ENCODE results near the gene ZNF236. TPM values are rescaled to one million over a fixed set of nuclear protein-coding genes. Genes with fewer than 3 reads are reported as not detected.

ZNF236 gene
- total RNA-seq, 1 donor from 2014 or later, result 18.4 TPM

DNA sequence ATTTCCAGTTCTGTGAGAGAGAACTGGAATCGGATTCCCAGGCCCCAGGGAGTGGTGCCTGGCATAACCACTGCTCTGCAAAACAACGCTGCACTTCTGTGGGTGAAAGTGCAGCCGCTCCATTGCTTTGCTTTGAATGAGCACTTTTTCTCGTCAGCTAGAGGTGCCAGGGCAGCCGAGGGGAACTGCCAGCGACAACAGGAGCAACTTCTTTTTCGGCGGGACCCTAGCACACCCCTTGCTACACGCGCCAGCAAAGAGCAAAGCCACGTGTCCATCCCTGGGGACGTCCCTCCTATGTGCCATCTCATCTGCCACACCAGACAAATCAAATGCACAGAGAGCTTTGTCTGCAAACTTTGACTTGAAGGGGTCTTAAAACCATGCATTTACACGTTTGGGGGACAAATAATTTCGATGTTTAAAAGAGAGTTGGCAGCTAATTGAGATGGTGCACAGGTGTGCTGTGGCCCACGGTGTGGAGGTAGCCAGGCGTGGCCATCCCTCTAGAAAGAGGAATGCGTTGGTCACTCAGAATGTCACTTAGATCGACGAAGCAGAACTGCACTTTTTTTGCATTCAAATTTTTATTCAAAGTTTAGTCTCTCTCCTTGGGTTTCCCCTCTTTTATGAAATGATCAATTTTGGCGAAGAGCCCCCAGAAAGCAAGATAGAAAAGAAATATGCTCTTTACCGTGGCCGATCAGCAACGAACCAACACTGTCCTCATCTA, 158.5 kb downstream of the ZNF236 start:
- Mint-ChIP-seq H3K4me1 (peaks cover 17% of the 10 kb centered on the region), H3K9me3 (no peaks in the 10 kb centered on the region), H3K4me3 (no peak overlapping the region), H3K27ac (ENCODE audit: unreplicated experiment) (no peak overlapping the region), H3K27me3 (ENCODE audit: low read depth) (no peaks in the 10 kb centered on the region), H3K36me3 (ENCODE audit: low read depth) (no peaks in the 10 kb centered on the region)
- TF ChIP-seq, protein P1, sequence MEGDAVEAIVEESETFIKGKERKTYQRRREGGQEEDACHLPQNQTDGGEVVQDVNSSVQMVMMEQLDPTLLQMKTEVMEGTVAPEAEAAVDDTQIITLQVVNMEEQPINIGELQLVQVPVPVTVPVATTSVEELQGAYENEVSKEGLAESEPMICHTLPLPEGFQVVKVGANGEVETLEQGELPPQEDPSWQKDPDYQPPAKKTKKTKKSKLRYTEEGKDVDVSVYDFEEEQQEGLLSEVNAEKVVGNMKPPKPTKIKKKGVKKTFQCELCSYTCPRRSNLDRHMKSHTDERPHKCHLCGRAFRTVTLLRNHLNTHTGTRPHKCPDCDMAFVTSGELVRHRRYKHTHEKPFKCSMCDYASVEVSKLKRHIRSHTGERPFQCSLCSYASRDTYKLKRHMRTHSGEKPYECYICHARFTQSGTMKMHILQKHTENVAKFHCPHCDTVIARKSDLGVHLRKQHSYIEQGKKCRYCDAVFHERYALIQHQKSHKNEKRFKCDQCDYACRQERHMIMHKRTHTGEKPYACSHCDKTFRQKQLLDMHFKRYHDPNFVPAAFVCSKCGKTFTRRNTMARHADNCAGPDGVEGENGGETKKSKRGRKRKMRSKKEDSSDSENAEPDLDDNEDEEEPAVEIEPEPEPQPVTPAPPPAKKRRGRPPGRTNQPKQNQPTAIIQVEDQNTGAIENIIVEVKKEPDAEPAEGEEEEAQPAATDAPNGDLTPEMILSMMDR (conservative IDR thresholded peaks at IDR 0.05), result no peak
- DNase-seq (ENCODE audit: low read depth, low spot score), result no peak

DNA sequence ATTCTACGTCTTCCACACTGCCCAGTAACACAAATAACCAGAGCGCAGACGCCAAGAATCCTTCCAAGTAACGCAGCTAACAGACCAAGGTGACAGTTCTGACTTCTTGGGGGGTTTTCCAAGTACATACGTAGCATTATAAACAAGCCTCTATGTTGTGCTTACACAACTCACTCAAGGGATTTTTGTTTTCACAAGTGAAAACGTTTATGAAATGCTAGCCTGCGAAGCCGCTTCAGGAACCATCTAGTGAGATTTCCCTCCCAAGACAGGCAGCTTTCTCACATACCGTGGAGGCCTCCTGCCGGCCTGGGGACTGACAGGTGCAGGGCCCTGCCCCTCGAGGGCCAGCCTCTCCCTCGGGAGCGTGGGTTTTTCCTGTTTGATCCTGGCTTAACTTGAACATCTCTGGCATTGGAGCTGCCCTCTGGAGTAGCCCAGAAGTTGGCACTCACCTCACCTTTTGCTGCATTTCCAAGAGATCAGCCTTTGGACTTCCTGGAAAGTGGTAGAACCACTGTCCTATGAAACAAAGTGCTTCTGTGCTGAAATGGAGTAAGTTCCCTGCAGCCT, 159.1 kb downstream of the ZNF236 start:
- Mint-ChIP-seq H3K27me3 (ENCODE audit: low read depth) (no peaks in the 10 kb centered on the region), H3K36me3 (ENCODE audit: low read depth) (no peaks in the 10 kb centered on the region), H3K4me3 (no peak overlapping the region), H3K9me3 (no peaks in the 10 kb centered on the region), H3K4me1 (peaks cover 17% of the 10 kb centered on the region), H3K27ac (ENCODE audit: unreplicated experiment) (no peak overlapping the region)
- TF ChIP-seq, protein P1 (conservative IDR thresholded peaks at IDR 0.05), result no peak
- no peak for DNase-seq (ENCODE audit: low read depth, low spot score)

DNA sequence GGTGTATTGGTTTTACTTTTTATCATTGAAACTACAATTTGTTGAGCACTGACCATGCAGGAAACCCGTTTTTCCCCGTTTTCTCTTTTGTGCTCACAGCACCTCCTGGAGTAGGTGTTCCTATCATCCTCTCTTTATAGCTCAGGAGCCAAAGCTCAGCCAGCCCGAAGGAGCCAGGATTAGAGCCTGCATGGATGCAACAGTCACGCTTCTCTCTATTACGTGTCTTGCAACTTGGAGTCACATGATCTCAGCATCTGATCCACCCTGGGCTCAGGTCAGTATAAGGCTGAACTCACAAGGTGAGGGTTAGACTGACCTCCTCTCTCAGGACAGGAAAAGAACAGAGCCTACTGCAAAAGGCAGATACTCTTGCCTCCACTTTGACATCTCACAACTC, 159.7 kb downstream of the ZNF236 start:
- no peak for DNase-seq (ENCODE audit: low read depth, low spot score)
- H3K36me3 Mint-ChIP-seq (ENCODE audit: low read depth), result no peaks in the 10 kb centered on the region
- peaks cover 17% of the 10 kb centered on the region for H3K4me1 Mint-ChIP-seq
- TF ChIP-seq, protein P1 (conservative IDR thresholded peaks at IDR 0.05), result no peak
- no peaks in the 10 kb centered on the region for H3K27me3 Mint-ChIP-seq (ENCODE audit: low read depth)
- no peaks in the 10 kb centered on the region for H3K9me3 Mint-ChIP-seq
- H3K4me3 Mint-ChIP-seq, result no peak overlapping the region
- no peak overlapping the region for H3K27ac Mint-ChIP-seq (ENCODE audit: unreplicated experiment)

DNA sequence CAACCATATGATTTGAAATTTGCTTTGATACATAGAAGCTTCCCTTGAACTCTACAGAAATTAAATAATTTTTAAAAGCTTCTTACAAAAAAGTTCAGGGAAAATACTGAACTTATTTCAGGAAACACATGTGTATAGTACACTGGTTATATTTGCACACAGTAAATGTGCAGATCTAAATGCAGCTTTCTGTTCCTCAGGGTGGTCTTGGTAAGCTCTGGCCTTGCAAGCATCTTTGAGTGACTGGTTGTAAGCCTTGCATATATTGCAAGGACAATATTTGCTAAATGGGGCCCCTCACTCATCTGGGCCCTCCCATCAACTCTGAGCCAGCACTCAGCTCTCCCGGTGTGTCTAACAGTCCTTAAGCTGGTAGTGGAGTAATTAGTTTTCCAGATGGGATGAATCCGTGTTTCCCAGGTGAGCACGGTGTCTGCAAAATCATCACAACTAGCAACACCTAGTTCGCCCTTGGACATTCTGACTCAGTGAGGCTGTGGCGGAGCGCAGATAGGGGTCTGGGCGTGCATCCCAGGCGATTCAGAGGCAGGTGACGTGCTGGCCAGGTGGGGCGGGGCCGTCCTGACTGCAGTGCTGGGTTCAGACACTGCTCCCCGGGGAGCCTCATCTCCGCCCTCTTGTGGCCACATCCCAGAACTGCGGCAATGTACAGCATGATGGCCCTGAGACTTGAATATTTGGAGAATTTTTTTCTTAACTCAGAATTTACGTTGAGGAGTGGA, 160.7 kb downstream of the ZNF236 start:
- H3K4me1 Mint-ChIP-seq, result peaks cover 17% of the 10 kb centered on the region
- H3K4me3 Mint-ChIP-seq, result no peak overlapping the region
- H3K27me3 Mint-ChIP-seq (ENCODE audit: low read depth), result no peaks in the 10 kb centered on the region
- no peaks in the 10 kb centered on the region for H3K36me3 Mint-ChIP-seq (ENCODE audit: low read depth)
- DNase-seq (ENCODE audit: low read depth, low spot score), result peak; percentile 90
- TF ChIP-seq, protein P1 (conservative IDR thresholded peaks at IDR 0.05), result peak; percentile 94
- no peak overlapping the region for H3K27ac Mint-ChIP-seq (ENCODE audit: unreplicated experiment)
- H3K9me3 Mint-ChIP-seq, result no peaks in the 10 kb centered on the region

DNA sequence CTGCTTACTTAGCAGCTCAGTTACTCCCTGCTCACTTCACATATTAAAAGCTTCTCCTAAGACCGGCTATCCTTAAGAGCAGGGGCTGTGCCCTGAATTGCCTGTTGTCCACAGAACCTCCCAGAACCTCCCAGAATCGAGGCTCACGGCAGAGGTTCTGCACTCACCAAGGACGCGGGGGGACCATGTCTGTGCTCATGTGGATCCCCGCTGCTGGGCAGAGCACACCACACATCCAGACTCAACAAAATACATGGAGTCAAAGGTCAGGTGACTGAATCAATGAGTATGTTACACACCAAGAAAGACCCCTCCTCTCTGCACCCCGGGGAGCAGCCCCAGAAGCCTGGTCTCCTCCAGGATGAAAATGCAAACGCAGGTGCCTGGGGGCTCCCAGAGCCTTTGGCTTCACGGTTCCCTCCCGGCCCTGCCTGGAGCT, 161.3 kb downstream of the ZNF236 start:
- DNase-seq (ENCODE audit: low read depth, low spot score), result no peak
- no peaks in the 10 kb centered on the region for H3K9me3 Mint-ChIP-seq
- H3K4me3 Mint-ChIP-seq, result no peak overlapping the region
- H3K27me3 Mint-ChIP-seq (ENCODE audit: low read depth), result peaks cover 2% of the 10 kb centered on the region
- H3K4me1 Mint-ChIP-seq, result peaks cover 17% of the 10 kb centered on the region
- H3K36me3 Mint-ChIP-seq (ENCODE audit: low read depth), result no peaks in the 10 kb centered on the region
- H3K27ac Mint-ChIP-seq (ENCODE audit: unreplicated experiment), result no peak overlapping the region
- TF ChIP-seq, protein P1 (conservative IDR thresholded peaks at IDR 0.05), result no peak
